Right lobe of liver (tissue), 6 donors: Measurements from ENCODE around the gene TYRO3. TPM values are rescaled to one million over a fixed set of nuclear protein-coding genes. Genes with fewer than 3 reads are reported as not detected.

Experiments
- ATAC-seq, 4 donors: fragments of 200-7000 bp; cut with Tn5 transposase; one replicate each; pipeline ENCODE4 v1.9.1; 2020; ENCODE audit warnings: mild to moderate bottlenecking in 4 of 4, moderate library complexity in 4 of 4
- DNase-seq, 3 donors: peaks; one replicate each; pipeline ENCODE4 v3.0.0-alpha.2; 2020
- H3K27ac ChIP-seq, 3 donors: fragments of 200-600 bp; one replicate each; pipeline ENCODE4 v1.8.0; 2022
- H3K27me3 ChIP-seq, 2 donors: fragments of 200-600 bp; one replicate each; pipeline ENCODE4 v1.8.0; 2022
- H3K36me3 ChIP-seq, 4 donors: fragments of 200-600 bp; sonication (generic) in 1 of 4; one replicate each; pipeline versions ENCODE4 v1.5.1 to v1.8.0; 2017 to 2022; ENCODE audit warnings: control low read depth in 1 of 4
- H3K4me1 ChIP-seq, 4 donors: fragments of 200-600 bp; sonication (generic) in 1 of 4; one replicate each; pipeline versions ENCODE4 v1.5.1 to v1.8.0; 2017 to 2022; ENCODE audit warnings: control low read depth in 1 of 4
- H3K4me3 ChIP-seq, 3 donors: fragments of 200-600 bp; one replicate each; pipeline ENCODE4 v1.8.0; 2022
- H3K9me3 ChIP-seq, 4 donors: fragments of 200-600 bp; sonication (generic) in 1 of 4; one replicate each; pipeline versions ENCODE4 v1.5.1 to v1.8.0; 2017 to 2022; ENCODE audit warnings: control low read depth in 1 of 4
- CTCF ChIP-seq, 4 donors: fragments of 200-600 bp in 3 of 4; fragments of 450-650 bp in 1 of 4; IDR thresholded peaks; one replicate each; pipeline versions ENCODE4 v1.5.1 to v1.8.0; 2016 to 2022; ENCODE audit warnings: antibody characterized with exemption in 4 of 4, mild to moderate bottlenecking in 2 of 4
- POLR2A ChIP-seq: fragments of 450-650 bp; IDR thresholded peaks from one replicate; pipeline ENCODE4 v1.6.1; 2017; ENCODE audit warnings: antibody characterized with exemption, mild to moderate bottlenecking
- WGBS: methylation state at CpG from one replicate; pipeline ENCODE4 v1.1.6; 2018; ENCODE audit warnings: low coverage, low lambda C conversion rate; ENCODE audit not compliant: insufficient coverage; ENCODE audit errors: missing lambda C conversion rate; 5-methylcytosine and 5-hydroxymethylcytosine counted together
- intact Hi-C, 2 donors: fragments of 100-400 bp; cut with DNase I; formaldehyde crosslinking; loops; one replicate each; pipeline versions ENCODE4 v1.11.2 to v1.14.1; 2022
- total RNA-seq, 6 experiments: library from RNA; depleted of rRNA in 2 of 6; stranded (reverse); fragments of >200 nt in 2 of 6; fragmentation: NEBNext Ultra II Directional in 3 of 6; extraction: Animal tissue kit (Norgen Biotek cat#: 25700) in 3 of 6; gene quantifications; one replicate each; pipeline versions ENCODE4 v1.1.0 to v1.2.4, GENCODE V29; 2016 to 2023
- donor health status: DM: no; HTN: yes; CAD: no.
- donor health status: DM: no; HTN: no; CAD: no.
- donor health status: DM: no; HTN: no; CAD: no.
- donor health status: DM: no; HTN: yes; CAD: no.
- donor health status: DM: no; HTN: yes; CAD: no.

The TYRO3 gene
- total RNA-seq, 6 experiments from 2014 or later, result 1.1 to 2.9 (median 1.8) TPM

GRCh38 chr15:41622901-41623300, 63.9 kb downstream of the TYRO3 start:
- 83% methylated on average over 4 of the region's 4 CpGs for WGBS
- no peaks in the 10 kb centered on the region for H3K4me1 ChIP-seq
- intact Hi-C loops, result no loop called here

DNA sequence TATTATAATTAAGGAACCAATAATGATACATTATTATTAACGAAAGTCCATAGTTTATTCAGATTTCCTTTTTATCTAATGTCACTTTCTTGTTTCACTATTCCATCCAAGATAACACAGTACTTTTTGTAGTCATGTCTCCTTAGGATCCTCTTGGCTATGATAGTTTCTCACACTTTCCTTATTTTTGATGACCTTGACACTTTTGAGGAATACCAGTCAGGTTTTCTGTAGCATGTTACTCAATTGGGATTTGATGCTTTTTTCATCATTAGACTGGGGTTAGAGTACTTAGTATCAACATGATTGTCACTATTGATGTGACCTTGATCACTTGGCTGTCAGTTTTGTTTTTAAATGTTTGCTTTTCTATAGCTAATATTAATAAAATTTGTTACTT, 68.2 kb downstream of the TYRO3 start:
- WGBS, result 93% methylated on average over 1 of the region's 1 CpG
- Histone ChIP-seq H3K27me3 (no peaks in the 10 kb centered on the region), H3K4me1 (no peaks in the 10 kb centered on the region), H3K9me3 (no peaks in the 10 kb centered on the region), H3K36me3 (no peaks in the 10 kb centered on the region), H3K27ac (no peak overlapping the region), H3K4me3 (no peak overlapping the region)
- no peak for TF ChIP-seq POLR2A
- no peak for TF ChIP-seq CTCF (IDR thresholded peaks at IDR 0.05)
- ATAC-seq, result no peak
- no peak for DNase-seq
- intact Hi-C loops, result no loop called here

More at GRCh38 chr15:41622901-41623300, 63.9 kb downstream of the TYRO3 start:
- Histone ChIP-seq H3K36me3 (no peaks in the 10 kb centered on the region), H3K4me3 (no peak overlapping the region), H3K27ac (no peak overlapping the region), H3K9me3 (no peaks in the 10 kb centered on the region), H3K27me3 (no peaks in the 10 kb centered on the region)
- no peak for TF ChIP-seq CTCF (IDR thresholded peaks at IDR 0.05)
- no peak for TF ChIP-seq POLR2A
- ATAC-seq, result no peak
- no peak for DNase-seq

- ATAC-seq, result no peak
- 83% methylated on average over 4 of the region's 4 CpGs for WGBS
- Histone ChIP-seq H3K36me3 (no peaks in the 10 kb centered on the region), H3K4me1 (no peaks in the 10 kb centered on the region), H3K27ac (no peak overlapping the region), H3K4me3 (no peak overlapping the region), H3K27me3 (no peaks in the 10 kb centered on the region), H3K9me3 (no peaks in the 10 kb centered on the region)
- TF ChIP-seq CTCF (IDR thresholded peaks at IDR 0.05), result no peak
- TF ChIP-seq POLR2A, result no peak
- DNase-seq, result no peak
- intact Hi-C loops, result no loop called here
These were observed 70.5 kb downstream of the TYRO3 start for GRCh38 chr15:41629463-41629862.

DNA sequence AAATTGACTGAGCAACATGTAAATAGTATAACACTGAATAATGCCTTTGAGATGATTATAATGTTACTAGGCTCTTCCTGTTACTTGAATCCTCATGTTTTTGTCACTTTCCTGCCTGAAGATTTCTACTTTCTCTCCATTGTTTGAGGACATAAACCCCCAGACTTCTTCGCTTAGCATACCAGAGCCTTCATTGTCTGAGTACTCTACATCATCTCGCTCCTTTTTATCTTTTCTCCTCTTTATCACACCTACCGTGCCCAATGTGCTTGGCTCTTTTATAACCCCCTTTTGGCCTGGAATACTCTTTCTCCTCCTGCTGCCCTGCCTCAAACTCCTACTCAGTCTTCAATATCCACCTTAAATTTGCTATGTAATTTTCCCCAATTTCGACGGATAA, 70.9 kb downstream of the TYRO3 start:
- 68% methylated on average over 5 of the region's 5 CpGs for WGBS
- intact Hi-C loops, result no loop called here
- TF ChIP-seq POLR2A, result no peak
- no peak for TF ChIP-seq CTCF (IDR thresholded peaks at IDR 0.05)

More for the DNA sequence above, 70.9 kb downstream of the TYRO3 start:
- no peak overlapping the region for H3K27ac ChIP-seq
- no peak overlapping the region for H3K4me3 ChIP-seq
- no peaks in the 10 kb centered on the region for H3K9me3 ChIP-seq
- H3K4me1 ChIP-seq, result no peaks in the 10 kb centered on the region
- H3K27me3 ChIP-seq, result no peaks in the 10 kb centered on the region
- DNase-seq (no peak), ATAC-seq (no peak)
- H3K36me3 ChIP-seq, result no peaks in the 10 kb centered on the region
